ENCODE measurements around the gene FKBP15. TPM values are rescaled to one million over a fixed set of nuclear protein-coding genes. Genes with fewer than 3 reads are reported as not detected.
"Not testable (repeated sequence)": the region's sequence is repeated elsewhere in the genome, so short reads cannot be mapped to it uniquely, and the experiment has no call there.

The FKBP15 gene
- total RNA-seq, 3 donors from 2014 or later: 23.3 to 41.0 (median 36.8) TPM

DNA sequence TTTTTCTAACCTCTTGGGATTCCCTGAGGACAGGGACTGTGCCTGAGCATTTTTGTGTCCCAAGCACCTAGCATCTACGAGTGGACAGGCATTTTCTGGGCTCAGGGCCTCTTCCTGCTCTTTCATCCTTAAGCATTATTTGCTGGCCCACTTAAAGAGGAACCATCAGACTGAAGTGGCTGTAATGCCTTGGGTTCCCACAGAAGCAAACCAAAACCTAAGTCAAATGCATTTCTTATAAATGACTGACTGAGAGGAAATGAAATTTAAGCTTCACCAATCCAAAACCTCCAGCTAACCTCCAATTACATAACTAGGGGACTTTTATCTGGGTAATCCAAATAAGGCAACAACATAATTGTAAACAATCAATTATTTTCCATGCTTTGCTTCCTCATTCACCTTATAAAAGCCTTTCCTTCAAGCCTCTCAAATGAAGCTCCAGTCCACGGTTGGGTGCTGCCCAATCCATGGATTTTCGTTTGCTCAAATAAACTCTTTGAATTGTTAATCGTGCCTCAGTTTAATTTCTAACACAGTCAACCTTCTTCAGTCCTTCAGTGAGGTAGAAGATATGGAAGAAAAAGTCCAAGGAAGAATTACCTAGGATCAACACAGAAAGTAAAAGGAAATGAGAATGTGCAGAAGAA is 95.6 kb downstream of the FKBP15 start:
- DNase-seq (ENCODE audit: low spot score in 2 of 2): no peak
- H3K4me3 ChIP-seq: no peak overlapping the region

GRCh38 chr9:113118829-113119228 is 102.2 kb downstream of the FKBP15 start:
- H3K4me3 ChIP-seq; DNase-seq (ENCODE audit: low spot score in 2 of 2): not testable (repeated sequence)

More for the DNA sequence above, 95.6 kb downstream of the FKBP15 start:
- no peaks in the 10 kb centered on the region for H3K36me3 ChIP-seq
- no peaks in the 10 kb centered on the region for H3K27me3 ChIP-seq
- H3K9me3 ChIP-seq: no peaks in the 10 kb centered on the region
- H3K27ac ChIP-seq: no peak overlapping the region
- intact Hi-C loops (cut with DNase I; ENCODE audit: low total_unique reads): no loop called here
- TF ChIP-seq POLR2AphosphoS5 (IDR thresholded peaks at IDR 0.05): no peak
- TF ChIP-seq CTCF (IDR thresholded peaks at IDR 0.05): no peak
- TF ChIP-seq POLR2A (IDR thresholded peaks at IDR 0.05): no peak
- H3K4me1 ChIP-seq: no peaks in the 10 kb centered on the region

More at GRCh38 chr9:113118829-113119228, 102.2 kb downstream of the FKBP15 start:
- H3K36me3 ChIP-seq; H3K4me1 ChIP-seq; intact Hi-C loops (cut with DNase I; ENCODE audit: low total_unique reads); H3K9me3 ChIP-seq; H3K27ac ChIP-seq; H3K27me3 ChIP-seq: not testable (repeated sequence)

Other genes with a start within 250 kb of the FKBP15 start
- 1 to 10 TPM; 1.4 to 4.6 (median 2.6) TPM for gene ZNF883, start 209.1 kb downstream of the FKBP15 start, total RNA-seq
- 1 to 10 TPM; 2.9 to 6.4 (median 5.2) TPM for gene ZFP37, start 164.6 kb downstream of the FKBP15 start, total RNA-seq
- 10 to 100 TPM; 46.5 to 61.3 (median 54.3) TPM for gene SLC31A2, start 70.3 kb downstream of the FKBP15 start, total RNA-seq
- gene SLC31A1, start 267 bp upstream of the FKBP15 start, total RNA-seq: 10 to 100 TPM; 13.9 to 24.4 (median 18.7) TPM
- 10 to 100 TPM; 32.0 to 46.2 (median 39.1) TPM for gene CDC26, start 54.3 kb upstream of the FKBP15 start, total RNA-seq
- gene PRPF4, start 54.4 kb upstream of the FKBP15 start, total RNA-seq: 10 to 100 TPM; 14.2 to 23.1 (median 18.4) TPM
- 1 to 10 TPM in 1 of 3 donors, under 1 TPM in 1, not detected in 1; 0.98 to 3.5 TPM for gene RNF183, start 82.1 kb upstream of the FKBP15 start, total RNA-seq
- 1 to 10 TPM; 1.9 to 4.0 (median 3.6) TPM for gene WDR31, start 119.0 kb upstream of the FKBP15 start, total RNA-seq
- 10 to 100 TPM in 2 of 3 donors, 1 to 10 TPM in 1; 1.1 to 35.3 (median 27.9) TPM for gene BSPRY, start 128.3 kb upstream of the FKBP15 start, total RNA-seq
- gene HDHD3, start 155.7 kb upstream of the FKBP15 start, total RNA-seq: 10 to 100 TPM; 24.5 to 66.9 (median 54.1) TPM
- gene ALAD, start 180.0 kb upstream of the FKBP15 start, total RNA-seq: 10 to 100 TPM; 27.4 to 28.5 (median 28.3) TPM
- gene POLE3, start 189.4 kb upstream of the FKBP15 start, total RNA-seq: 10 to 100 TPM; 34.2 to 46.1 (median 35.1) TPM
- 1 to 10 TPM in 1 of 3 donors, under 1 TPM in 2; 0.59 to 1.6 (median 0.66) TPM for gene C9orf43, start 189.5 kb upstream of the FKBP15 start, total RNA-seq
- gene RGS3, start 242.4 kb upstream of the FKBP15 start, total RNA-seq: 10 to 100 TPM; 31.7 to 49.0 (median 35.4) TPM